Heart right ventricle (tissue), 16 donors: ENCODE data around the gene TNS2. TPM values are rescaled to one million over a fixed set of nuclear protein-coding genes. Genes with fewer than 3 reads are reported as not detected.
"Not testable (repeated sequence)": the region's sequence is repeated elsewhere in the genome, so short reads cannot be mapped to it uniquely, and the experiment has no call there.

Source experiments
- ATAC-seq, 8 donors: fragments of 200-7000 bp; cut with Tn5 transposase; one replicate each; pipeline ENCODE4 v1.9.1; 2020; ENCODE audit warnings: mild to moderate bottlenecking in 8 of 8, moderate library complexity in 8 of 8, moderate number of reproducible peaks in 1 of 8
- DNase-seq, 2 donors: peaks; one replicate each; pipeline ENCODE4 v3.0.0-alpha.2; 2020
- H3K27ac ChIP-seq, 10 donors: fragments of 200-600 bp; sonication (generic) in 2 of 10; one replicate each; pipeline versions ENCODE4 v1.5.0 to v1.8.0; 2020 to 2022; ENCODE audit warnings: mild to moderate bottlenecking in 3 of 10
- H3K27me3 ChIP-seq, 7 donors: fragments of 200-600 bp; one replicate each; pipeline ENCODE4 v1.8.0; 2021 to 2022; ENCODE audit warnings: mild to moderate bottlenecking in 2 of 7
- H3K36me3 ChIP-seq, 9 donors: fragments of 200-600 bp; sonication (generic) in 1 of 9; one replicate each; pipeline versions ENCODE4 v1.5.0 to v1.8.0; 2020 to 2022; ENCODE audit warnings: mild to moderate bottlenecking in 2 of 9
- H3K4me1 ChIP-seq, 9 donors: fragments of 200-600 bp; sonication (generic) in 1 of 9; one replicate each; pipeline versions ENCODE4 v1.5.0 to v1.8.0; 2020 to 2022; ENCODE audit warnings: mild to moderate bottlenecking in 4 of 9
- H3K4me3 ChIP-seq, 10 donors: fragments of 200-600 bp; sonication (generic) in 2 of 10; one replicate each; pipeline versions ENCODE4 v1.5.0 to v1.8.0; 2020 to 2022; ENCODE audit warnings: mild to moderate bottlenecking in 7 of 10, moderate library complexity in 2 of 10
- H3K9me3 ChIP-seq, 11 donors: fragments of 200-600 bp in 10 of 11; sonication (generic) in 2 of 11; one replicate each; pipeline versions ENCODE4 v1.5.0 to v1.8.0; 2013 to 2022; ENCODE audit warnings: mild to moderate bottlenecking in 2 of 11, control low read depth in 1 of 11, moderate library complexity in 1 of 11
- WGBS, 2 donors: extraction: QIAGEN DNeasy Blood & Tissue Kit; methylation state at CpG; one replicate each; pipeline ENCODE4 v1.1.7; 2013; ENCODE audit warnings: inconsistent platforms in 1 of 2; 5-methylcytosine and 5-hydroxymethylcytosine counted together
- intact Hi-C, 10 donors: fragments of 100-400 bp; cut with DNase I; formaldehyde crosslinking; loops; one replicate each; pipeline versions ENCODE4 v1.11.1 to v1.14.2; 2022
- polyA plus RNA-seq, 2 donors: library from polyadenylated mRNA; stranded (reverse); fragments of 200-250 nt; gene quantifications; one replicate each; pipeline ENCODE4 v1.2.3, GENCODE V29; 2013
- total RNA-seq, 10 donors: library from RNA; stranded (reverse); fragmentation: NEBNext Ultra II Directional in 3 of 10; extraction: Animal tissue kit (Norgen Biotek cat#: 25700) in 3 of 10; gene quantifications; one replicate each; pipeline versions ENCODE4 v1.2.1 to v1.2.4, GENCODE V29; 2021 to 2023
- TF ChIP-seq, protein P1 (sequence below), 9 donors: fragments of 200-600 bp; sonication (generic) in 2 of 9; IDR thresholded peaks; one replicate each; pipeline versions ENCODE4 v1.5.0 to v1.8.0; 2021 to 2022; ENCODE audit warnings: antibody characterized with exemption in 9 of 9, mild to moderate bottlenecking in 5 of 9, moderate library complexity in 1 of 9
- donor health status: Arrhythmogenic right ventricular cardiomyopathy.
- donor health status: ischemic (EF 13 %, LVEDD 7.1; RV severe dilation, severe dysfunction).
- donor health status: healthy with polysubstance abuse.
- donor health status: DM: no; HTN: yes; CAD: no.
- donor health status: DM: no; HTN: no; CAD: no.
- donor health status: ischemic (EF 25% LVEDD 6.9; RV normal size, moderate dysfunction).
- donor health status: ischemic (EF 25% LVEDD 5.7; RV mildly dilated, moderate dysfunction).
- donor health status: healthy.
- donor health status: DM: yes; HTN: yes; CAD: no.
- donor health status: Ischemic cardiomyopathy.
- donor health status: ischemic (EF 35%, LVEDD 5.7; RV mildly dilated, moderate dysfunction).
- donor health status: nonischemic (EF 11% LVEDD 7.7; RV severe dilation, severe dysfunction).
- donor health status: DM: yes; HTN: yes; CAD: no.
- donor health status: PGD.
- donor health status: ischemic (EF 29% LVEDD 5.4; RV normal size, mild dysfunction).
- donor health status: nonischemic (EF 23%, LVEDD 6.1; RV moderate dilation, normal function).

The TNS2 gene
- total and polyA plus RNA-seq, 12 donors, result 60.6 to 364 (median 77.1) TPM

- Histone ChIP-seq H3K27me3 (peaks cover 0 to 4% (median 0%) of the 10 kb centered on the region in 7 donors), H3K4me1 (peaks cover 10 to 39% (median 33%) of the 10 kb centered on the region in 9 donors), H3K4me3 (no peak overlapping the region), H3K36me3 (no peaks in the 10 kb centered on the region), H3K9me3 (no peaks in the 10 kb centered on the region), H3K27ac (peak overlapping the region in 3 of 10 donors; percentile 3 to 71 (median 11))
- WGBS, 2 donors, result 81 to 83% methylated on average over 6 of the region's 6 CpGs
- no peak for ATAC-seq
- no peak for DNase-seq
- TF ChIP-seq, protein P1, sequence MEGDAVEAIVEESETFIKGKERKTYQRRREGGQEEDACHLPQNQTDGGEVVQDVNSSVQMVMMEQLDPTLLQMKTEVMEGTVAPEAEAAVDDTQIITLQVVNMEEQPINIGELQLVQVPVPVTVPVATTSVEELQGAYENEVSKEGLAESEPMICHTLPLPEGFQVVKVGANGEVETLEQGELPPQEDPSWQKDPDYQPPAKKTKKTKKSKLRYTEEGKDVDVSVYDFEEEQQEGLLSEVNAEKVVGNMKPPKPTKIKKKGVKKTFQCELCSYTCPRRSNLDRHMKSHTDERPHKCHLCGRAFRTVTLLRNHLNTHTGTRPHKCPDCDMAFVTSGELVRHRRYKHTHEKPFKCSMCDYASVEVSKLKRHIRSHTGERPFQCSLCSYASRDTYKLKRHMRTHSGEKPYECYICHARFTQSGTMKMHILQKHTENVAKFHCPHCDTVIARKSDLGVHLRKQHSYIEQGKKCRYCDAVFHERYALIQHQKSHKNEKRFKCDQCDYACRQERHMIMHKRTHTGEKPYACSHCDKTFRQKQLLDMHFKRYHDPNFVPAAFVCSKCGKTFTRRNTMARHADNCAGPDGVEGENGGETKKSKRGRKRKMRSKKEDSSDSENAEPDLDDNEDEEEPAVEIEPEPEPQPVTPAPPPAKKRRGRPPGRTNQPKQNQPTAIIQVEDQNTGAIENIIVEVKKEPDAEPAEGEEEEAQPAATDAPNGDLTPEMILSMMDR (IDR thresholded peaks at IDR 0.05), result no peak
- intact Hi-C loops, result no loop called here
These were observed 44.0 kb downstream of the TNS2 start for GRCh38 chr12:53093777-53094393.

GRCh38 chr12:53094394-53094787, 44.5 kb downstream of the TNS2 start:
- no peak for ATAC-seq
- no peak for DNase-seq
- intact Hi-C loops, result no loop called here
- 80 to 89% methylated on average over 6 of the region's 6 CpGs for WGBS, 2 donors
- Histone ChIP-seq H3K36me3 (no peaks in the 10 kb centered on the region), H3K27me3 (peaks cover 0 to 4% (median 0%) of the 10 kb centered on the region in 7 donors), H3K27ac (peak overlapping the region in 3 of 10 donors; percentile 3 to 71 (median 11)), H3K4me3 (no peak overlapping the region), H3K4me1 (peaks cover 10 to 44% (median 38%) of the 10 kb centered on the region in 9 donors), H3K9me3 (no peaks in the 10 kb centered on the region)
- TF ChIP-seq, protein P1 (IDR thresholded peaks at IDR 0.05), result no peak

GRCh38 chr12:53094796-53095595, 45.1 kb downstream of the TNS2 start:
- H3K36me3 ChIP-seq, H3K4me3 ChIP-seq, H3K27me3 ChIP-seq, H3K9me3 ChIP-seq, ATAC-seq, DNase-seq: not testable (repeated sequence)
- peaks cover 10 to 50% (median 40%) of the 10 kb centered on the region in 9 donors for H3K4me1 ChIP-seq
- H3K27ac ChIP-seq, result peak overlapping the region in 2 of 10 donors; percentile 89 to 93
- WGBS, 2 donors, result 96 to 98% methylated on average over 5 of the region's 5 CpGs
- intact Hi-C loops, result loop anchor here in 2 of 10 donors (5.0 kb wide), 2 partner anchors 33 to 58 kb away; no protein-coding TSS in a partner anchor

DNA sequence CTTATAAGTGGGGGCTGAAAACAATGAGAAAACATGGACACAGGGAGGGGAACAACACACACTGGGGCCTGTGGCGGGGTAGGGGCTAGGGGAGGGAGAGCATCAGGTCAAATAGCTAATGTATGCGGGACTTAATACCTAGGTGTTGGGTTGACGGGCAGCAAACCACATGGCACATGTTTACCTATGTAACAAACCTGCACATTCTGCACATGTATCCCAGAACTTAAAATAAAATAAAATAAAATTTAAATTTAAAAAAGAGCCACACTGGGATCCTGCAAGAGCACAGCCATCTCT, 45.7 kb downstream of the TNS2 start:
- WGBS, 2 donors, result 98% methylated on average over 3 of the region's 3 CpGs
- peak overlapping the region in 9 of 10 donors; percentile 64 to 97 (median 91) for H3K27ac ChIP-seq
- DNase-seq, H3K9me3 ChIP-seq, H3K36me3 ChIP-seq, H3K4me3 ChIP-seq, H3K27me3 ChIP-seq, ATAC-seq: not testable (repeated sequence)
- H3K4me1 ChIP-seq, result peaks cover 10 to 50% (median 40%) of the 10 kb centered on the region in 9 donors
- intact Hi-C loops, result loop anchor here in 2 of 10 donors (5.0 kb wide), 2 partner anchors 33 to 58 kb away; no protein-coding TSS in a partner anchor

DNA sequence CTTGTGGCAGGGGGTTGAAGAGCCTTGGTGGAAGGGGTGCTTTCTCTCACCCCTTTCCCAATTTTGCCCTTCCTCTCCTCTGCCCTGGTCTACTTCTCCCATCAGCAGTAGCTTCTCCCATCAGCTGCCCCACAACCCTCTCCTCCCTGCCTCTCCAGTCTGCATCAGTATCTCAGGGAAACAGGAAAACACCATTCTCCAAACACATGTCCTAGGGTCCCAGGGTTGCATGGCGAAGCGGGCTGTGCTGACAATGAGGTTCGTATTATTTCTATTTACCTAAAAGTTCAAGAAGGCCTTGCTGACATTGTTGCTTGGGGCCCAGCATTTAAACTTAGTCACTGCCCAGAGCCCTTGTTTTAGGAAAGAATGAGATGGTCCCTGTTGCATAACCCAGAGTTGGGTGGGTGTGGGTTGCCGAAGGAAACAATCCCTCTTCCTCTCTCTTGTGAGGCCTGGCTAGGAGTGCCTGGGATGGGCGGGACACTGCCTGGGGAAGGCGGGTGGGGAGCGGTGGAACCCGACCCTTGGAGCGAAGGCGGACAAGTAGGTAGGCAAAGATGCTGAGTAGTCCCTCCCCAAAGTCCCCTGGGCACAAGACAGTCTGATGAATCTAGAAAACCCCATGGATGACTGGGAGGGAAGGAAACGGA, 46.4 kb downstream of the TNS2 start:
- Histone ChIP-seq H3K27me3 (peaks cover 0 to 4% (median 0%) of the 10 kb centered on the region in 7 donors), H3K9me3 (no peaks in the 10 kb centered on the region), H3K4me3 (peak overlapping the region in 7 of 10 donors; percentile 62 to 82 (median 68)), H3K4me1 (peaks cover 10 to 50% (median 40%) of the 10 kb centered on the region in 9 donors), H3K27ac (peak overlapping the region; percentile 64 to 97 (median 90)), H3K36me3 (peaks cover 0 to 8% (median 0%) of the 10 kb centered on the region in 9 donors)
- 43 to 67% methylated on average over 11 of the region's 11 CpGs for WGBS, 2 donors
- TF ChIP-seq, protein P1 (IDR thresholded peaks at IDR 0.05), result no peak
- DNase-seq (peak; percentile 79 to 80), ATAC-seq (peak; percentile 54 to 80 (median 72))
- intact Hi-C loops, result loop anchor here in 5 of 10 donors (2.0 to 5.0 kb wide), 4 partner anchors 15 to 59 kb away; partner anchors contain the start of gene SPRYD3 (in 2 of the 5)
